ENCODE measurements around the gene HOXA2.
A peak's percentile ranks its signal among the peaks of the same experiment; 100 is the strongest.

Gene HOXA2

DNA sequence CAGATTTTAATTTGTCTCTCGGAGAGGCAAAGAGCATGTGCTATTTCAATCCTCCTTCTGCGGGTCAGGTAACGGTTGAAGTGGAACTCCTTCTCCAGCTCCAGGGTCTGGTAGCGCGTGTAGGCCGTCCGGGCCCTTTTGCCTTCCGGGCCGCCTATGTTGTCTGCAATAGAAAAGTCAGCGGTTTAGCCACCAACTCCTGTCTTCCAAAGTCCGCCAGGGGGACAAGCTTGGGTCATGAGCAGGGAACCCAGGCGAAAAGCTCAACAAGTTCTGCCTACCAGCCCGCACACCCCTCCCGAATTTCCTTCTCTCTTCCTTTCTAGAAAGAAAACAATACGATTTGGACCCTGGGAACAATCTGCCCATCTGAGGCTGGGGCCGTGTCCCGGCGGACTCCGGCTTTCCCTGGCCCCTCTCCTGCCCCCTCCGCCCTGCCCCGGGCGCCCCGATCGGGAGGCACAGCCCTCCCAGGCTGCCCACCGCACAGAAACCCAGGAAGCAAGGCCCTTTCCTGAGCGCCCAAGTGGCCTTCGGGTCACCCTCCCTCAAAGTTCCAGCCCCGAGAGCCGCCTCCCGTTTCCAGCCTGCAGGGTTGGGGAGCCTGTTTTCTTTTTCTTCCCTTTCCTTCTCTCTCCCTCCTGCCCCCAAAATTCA lies 39.6 kb upstream of the HOXA2 start:
- no peak for DNase-seq (ENCODE audit: low read depth in 2 of 2, low spot score in 1 of 2)

DNA sequence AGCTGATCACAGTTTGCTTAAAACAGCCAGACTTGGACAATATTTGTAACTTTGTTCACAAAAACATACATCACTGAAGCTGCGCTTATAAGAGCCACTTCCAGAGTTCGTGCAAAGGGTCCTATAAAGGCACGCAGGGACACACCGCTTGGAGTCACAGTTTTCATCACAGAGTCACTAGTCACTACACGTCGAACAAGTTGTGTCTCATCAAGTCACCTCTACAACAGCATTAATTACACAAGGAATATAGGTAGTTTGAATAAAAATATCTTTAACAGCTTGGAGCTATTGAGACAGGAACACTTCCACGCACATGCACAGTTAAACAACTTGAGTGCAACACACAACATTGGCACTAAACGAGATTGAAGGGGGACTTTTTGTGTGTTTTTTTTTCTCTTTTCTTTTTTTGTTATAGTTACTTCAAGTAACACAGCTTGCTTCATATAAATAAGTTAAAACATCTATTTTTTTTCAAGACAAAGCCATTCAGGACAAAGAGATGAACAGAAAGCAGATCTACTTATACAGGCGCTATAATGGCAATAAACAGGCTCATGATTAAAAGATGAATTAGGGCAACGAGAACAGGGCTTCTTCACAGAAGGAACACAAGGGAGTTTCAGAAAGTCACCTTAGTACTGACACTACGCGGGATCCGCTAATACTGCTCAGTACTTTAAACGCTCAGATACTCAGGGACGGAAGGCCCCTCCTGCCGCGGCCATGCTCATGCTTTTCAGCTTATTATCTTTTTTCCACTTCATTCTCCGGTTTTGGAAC lies 38.8 kb upstream of the HOXA2 start:
- DNase-seq (ENCODE audit: low read depth in 2 of 2, low spot score in 1 of 2): no peak

DNA sequence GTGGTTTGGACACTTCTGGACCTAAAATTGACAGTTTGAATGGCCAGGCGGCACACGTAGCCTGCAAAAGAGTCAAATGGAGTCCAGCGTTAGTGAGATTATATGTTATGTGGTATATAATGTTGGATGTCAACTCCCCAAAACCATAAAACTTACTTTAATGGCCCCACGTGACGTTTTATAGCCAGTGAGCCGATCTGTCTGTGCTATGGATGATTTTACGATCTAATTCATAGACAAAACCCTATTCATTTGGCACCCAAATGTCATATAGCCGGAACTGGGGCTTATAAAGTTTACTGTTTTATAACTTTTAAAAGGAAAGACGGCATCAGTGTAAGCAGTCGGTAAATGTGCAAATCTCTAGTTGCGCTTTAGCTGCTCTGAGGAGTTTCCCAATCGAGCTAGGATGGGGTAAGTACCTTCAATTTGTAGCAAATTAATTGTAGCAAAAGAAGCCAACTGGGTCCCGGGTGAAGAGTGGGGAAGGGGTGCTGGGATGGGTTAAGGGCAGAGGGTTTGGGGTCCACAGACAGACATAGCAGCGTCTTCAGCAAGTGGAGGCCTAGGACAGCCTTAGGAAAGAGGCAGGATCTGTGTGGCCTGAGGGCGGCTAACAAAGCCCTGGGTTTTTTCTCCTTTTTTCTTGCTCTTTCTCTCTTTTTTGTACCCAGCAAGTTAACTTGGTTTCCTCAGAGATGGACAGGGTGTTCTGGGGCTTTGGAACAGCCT lies 37.8 kb upstream of the HOXA2 start:
- DNase-seq (ENCODE audit: low read depth in 2 of 2, low spot score in 1 of 2): no peak

DNA sequence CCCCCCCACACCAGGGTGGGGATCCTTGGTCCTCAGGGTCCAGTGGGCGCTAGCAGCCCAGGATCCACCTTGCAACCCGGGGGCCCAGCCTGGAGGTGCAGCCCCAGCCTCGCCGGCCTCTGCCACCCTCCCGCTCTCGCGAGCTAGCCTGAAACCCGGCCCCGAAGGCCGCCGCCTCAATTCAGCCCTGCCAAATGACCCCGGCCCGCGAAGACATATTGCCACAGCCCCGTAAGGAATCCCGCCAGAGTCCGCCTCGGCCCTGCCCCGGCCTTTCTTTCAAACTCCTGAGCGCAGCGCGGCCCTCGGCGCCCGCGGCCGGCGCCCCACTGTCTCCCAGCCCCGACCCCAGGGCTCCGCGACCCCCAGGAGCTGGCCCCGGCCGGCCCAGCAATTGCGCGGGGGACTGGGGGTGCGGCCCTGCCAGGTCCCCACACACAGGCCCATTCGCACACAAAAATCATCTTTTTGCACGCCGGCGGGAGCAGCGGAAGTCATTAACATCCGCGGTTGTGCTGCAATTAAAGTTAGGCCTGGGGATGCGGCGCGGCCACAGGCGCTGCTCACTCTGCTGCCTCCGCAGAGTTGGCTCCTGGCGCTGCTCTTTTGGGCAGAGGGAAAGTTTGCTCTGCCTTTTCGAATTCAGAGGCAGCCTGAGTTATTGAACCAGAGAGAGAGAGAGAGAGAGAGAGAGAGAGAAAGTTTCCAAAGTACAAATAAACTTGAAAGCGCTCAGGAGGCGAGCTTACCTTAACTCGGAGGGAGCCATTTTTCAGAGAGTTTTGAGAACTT lies 37.0 kb upstream of the HOXA2 start:
- no peak for DNase-seq (ENCODE audit: low read depth in 2 of 2, low spot score in 1 of 2)

DNA sequence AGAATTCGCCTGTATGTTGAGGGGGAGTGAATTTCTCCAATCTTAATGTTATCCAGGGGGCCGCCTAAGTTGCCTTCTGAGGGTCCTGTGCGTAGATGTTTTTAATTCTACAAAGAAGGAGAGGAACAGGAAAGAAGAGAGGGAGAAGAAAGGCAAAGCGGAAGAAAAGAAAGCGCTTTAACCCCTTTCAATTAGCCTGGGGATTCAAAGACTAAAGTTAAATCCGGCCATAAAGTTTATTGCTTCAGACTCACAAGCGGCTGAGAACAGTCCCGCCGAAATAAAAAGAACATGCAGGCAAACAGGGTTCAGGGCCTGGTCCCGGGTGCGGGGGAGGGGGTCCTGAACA lies 36.5 kb upstream of the HOXA2 start:
- no peak for DNase-seq (ENCODE audit: low read depth in 2 of 2, low spot score in 1 of 2)

DNA sequence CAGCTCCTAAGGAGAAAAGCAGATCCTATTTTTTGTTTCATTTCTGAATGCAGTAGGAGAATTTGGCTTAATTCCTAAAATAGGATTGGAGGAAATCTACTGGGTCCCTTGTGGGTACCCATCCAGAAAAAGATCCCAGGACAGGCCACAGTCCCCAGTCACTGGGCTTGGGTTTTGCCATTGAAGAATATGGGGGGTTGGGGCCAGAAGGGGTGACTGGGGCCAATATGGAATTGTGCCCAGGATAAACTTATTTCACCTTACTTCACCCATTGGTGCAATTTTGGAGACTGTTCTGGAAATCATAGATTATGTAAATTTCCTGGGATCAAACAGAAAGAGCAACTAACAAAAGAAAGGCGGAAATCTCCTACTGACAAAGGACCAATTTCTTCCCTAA lies 36.0 kb upstream of the HOXA2 start:
- no peak for DNase-seq (ENCODE audit: low read depth in 2 of 2, low spot score in 1 of 2)

DNA sequence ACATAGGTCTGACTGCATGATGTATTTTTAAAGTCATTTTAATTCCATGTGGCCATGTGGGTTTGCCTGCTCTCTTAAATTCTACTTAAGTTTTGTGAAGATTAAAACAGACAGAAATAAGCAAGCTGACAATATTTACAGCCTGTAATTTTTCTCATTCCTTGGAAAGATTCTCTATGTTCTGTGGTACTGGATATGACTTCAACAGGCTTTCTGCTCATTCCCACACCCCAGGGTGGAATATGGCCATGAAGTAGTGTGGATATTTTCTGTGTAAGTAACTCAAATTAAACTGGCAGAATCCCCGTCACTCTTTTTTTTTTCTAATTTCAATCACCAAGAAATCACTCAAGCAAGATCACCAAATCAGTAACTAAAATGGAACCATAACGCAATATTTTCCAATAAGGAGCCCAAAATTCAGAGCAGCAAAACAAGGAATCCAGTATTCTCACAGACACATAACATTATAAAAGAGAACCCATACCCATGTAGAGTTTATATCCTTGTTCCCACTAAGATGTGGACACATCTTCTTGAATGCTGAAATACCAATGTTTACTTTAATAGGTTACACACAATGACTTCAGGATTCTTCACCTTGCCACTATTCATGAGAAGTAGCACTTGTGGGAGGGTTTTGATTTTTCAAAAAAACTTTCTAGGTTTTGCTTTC lies 35.3 kb upstream of the HOXA2 start:
- no peak for DNase-seq (ENCODE audit: low read depth in 2 of 2, low spot score in 1 of 2)

GRCh38 chr7:27134392-27134791 lies 31.9 kb upstream of the HOXA2 start:
- DNase-seq (ENCODE audit: low read depth in 2 of 2, low spot score in 1 of 2): no peak

DNA sequence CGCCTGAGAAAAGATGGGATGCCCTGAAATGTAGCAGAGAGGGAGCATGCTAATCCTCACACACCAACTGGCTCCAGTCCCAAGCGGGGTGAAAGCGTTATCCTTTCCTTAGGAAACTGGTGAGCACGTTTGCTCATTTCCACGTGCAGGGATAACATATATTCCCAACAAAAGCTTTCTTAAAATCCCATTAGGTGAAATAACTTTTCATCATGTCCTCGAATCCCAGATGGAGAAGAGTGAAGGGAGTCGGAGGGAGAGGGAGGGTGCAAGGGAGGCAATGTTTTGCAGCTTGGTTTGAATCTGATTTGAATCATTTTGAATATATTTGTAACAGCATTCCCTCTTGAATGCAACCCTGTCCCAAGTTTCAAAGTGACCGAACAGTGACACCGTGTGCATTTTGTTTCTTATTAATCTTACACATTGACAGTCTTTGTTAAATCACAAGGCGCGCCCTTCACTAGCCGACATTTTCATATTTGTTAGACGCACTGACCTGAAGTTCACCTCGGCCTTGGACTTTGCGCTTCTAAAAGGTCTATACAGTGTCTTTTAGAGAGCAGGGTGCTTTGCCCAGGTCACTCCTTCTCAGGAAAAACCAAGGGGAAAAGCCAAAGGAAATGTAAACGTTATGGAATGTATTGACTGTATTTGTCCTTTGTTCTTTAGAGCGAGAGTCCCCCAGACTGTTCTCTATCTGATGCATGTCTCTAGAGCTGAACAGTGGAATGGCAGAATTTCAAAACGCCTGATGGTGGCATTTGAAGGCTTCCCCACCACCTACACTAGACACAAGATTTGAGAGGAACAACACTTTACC lies 31.1 kb upstream of the HOXA2 start:
- DNase-seq (ENCODE audit: low read depth in 2 of 2, low spot score in 1 of 2): no peak

GRCh38 chr7:27132978-27133377 lies 30.5 kb upstream of the HOXA2 start:
- no peak for DNase-seq (ENCODE audit: low read depth in 2 of 2, low spot score in 1 of 2)

- DNase-seq (ENCODE audit: low read depth in 2 of 2, low spot score in 1 of 2): no peak
Observed at GRCh38 chr7:27132214-27132613, 29.7 kb upstream of the HOXA2 start.

DNA sequence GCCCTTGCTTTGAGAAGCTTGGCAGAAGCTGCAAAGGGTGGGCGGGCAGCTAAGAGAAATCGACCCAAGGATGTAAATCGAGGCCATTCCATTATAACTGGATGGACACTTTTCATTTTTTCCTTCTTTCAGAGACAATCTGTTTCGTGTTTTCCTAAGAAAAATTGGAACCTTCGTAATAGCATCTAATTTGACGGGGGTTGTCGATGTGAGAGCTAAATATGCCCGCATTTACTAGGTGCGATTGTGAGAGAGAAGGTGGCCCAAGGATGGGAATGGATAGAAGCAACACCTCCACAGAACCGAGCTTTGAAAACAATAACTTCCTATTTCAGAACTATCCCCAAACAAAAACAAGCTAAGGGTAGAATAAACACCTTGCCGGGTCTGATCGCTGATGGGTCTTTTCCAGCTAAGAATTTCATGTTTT lies 28.9 kb upstream of the HOXA2 start:
- no peak for DNase-seq (ENCODE audit: low read depth in 2 of 2, low spot score in 1 of 2)

- peak; percentile 32 to 45 for DNase-seq (ENCODE audit: low read depth in 2 of 2, low spot score in 1 of 2)
Observed at GRCh38 chr7:27130540-27131389, 28.3 kb upstream of the HOXA2 start, which contains the start of gene HOXA4. TSS of gene HOXA4 (minus strand) at chr7:27130757. CDS start at chr7:27130733, 24 bp downstream.

- no peak for DNase-seq (ENCODE audit: low read depth in 2 of 2, low spot score in 1 of 2)
Observed at GRCh38 chr7:27129729-27130539, 27.5 kb upstream of the HOXA2 start.

DNA sequence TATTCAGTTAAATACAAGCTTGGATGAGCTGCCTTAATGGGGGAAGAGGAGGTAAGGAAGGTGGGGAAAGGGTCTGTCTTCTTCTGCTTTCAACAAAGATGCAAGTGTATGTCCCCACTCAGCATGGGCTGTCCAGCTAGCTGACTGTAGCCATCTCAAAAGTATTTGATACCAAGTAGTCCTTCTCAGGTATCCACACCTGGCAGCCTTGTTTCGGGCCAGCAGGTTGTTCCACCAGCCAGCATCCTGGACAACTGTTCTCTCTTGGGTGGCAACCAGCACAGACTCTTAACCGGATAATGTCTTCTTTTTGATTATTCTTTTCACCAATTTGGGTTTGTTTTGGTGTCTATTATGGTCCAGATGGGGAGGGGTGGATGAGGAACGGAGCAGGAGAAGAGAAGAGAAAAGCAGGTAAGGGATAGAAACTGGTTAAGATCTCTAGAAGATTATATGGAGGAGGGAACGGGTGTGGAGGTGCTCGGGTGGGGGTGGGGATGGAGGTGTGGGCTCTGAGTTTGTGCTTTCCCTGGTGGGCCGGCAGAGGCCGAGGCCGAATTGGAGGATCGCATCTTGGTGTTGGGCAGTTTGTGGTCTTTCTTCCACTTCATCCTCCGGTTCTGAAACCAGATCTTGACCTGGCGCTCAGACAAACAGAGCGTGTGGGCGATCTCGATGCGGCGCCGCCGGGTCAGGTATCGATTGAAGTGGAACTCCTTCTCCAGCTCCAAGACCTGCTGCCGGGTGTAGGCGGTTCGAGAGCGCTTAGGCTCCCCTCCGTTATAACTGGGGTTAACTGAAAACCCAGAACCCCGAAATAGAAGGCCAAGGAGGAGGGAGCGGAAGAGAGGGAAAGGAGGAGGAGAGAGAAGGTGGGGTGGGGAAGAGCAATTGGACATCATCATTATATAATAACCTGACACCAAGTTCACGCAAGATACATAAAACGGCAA lies 26.6 kb upstream of the HOXA2 start:
- no peak for DNase-seq (ENCODE audit: low read depth in 2 of 2, low spot score in 1 of 2)

DNA sequence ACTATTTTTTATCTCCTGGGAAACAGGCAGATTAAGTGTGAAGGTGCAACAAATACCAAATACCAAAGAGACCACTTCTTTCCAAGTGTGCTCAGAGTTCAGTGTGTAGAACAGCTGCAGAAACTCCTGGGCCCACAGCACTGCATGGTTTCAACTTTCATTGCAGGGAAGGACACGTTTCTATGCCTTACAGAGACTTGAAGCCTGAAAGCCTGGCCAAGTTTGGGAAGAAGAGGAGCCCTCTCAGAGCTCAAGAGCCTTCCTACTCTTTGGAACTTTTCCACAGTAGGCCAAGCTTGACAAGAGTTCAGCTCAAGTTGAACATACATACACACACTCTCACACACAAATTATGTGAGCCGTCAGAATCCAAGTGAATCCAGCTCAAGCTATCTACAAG lies 25.6 kb upstream of the HOXA2 start:
- no peak for DNase-seq (ENCODE audit: low read depth in 2 of 2, low spot score in 1 of 2)
